Astrocyte (in vitro differentiated cells and primary cell): ENCODE data around the gene KLHL15. TPM values are rescaled to one million over a fixed set of nuclear protein-coding genes. Genes with fewer than 3 reads are reported as not detected.
"Not testable (repeated sequence)": the region's sequence is repeated elsewhere in the genome, so short reads cannot be mapped to it uniquely, and the experiment has no call there.

Experiments
- DNase-seq: peaks from one replicate; pipeline ENCODE4 v3.0.0-alpha.2; 2010; ENCODE audit warnings: low read depth
- FAIRE-seq: peaks from 2 replicates; lab custom pipeline; 2011; peaks lifted over from hg19 to GRCh38; lab: Jason Lieb, UNC
- H2AFZ ChIP-seq: 2 replicates; pipeline ENCODE4 v1.6.0; 2012; ENCODE audit warnings: low read depth, low read length, inconsistent platforms
- H3K27ac ChIP-seq: 2 replicates; pipeline ENCODE4 v1.5.1; 2011; ENCODE audit warnings: low read depth, low read length, inconsistent platforms
- H3K27me3 ChIP-seq: 2 replicates; pipeline ENCODE4 v1.6.0; 2011; ENCODE audit warnings: low read length, inconsistent platforms; ENCODE audit not compliant: insufficient read depth
- H3K36me3 ChIP-seq: 2 replicates; pipeline ENCODE4 v1.5.1; 2011; ENCODE audit warnings: low read length, inconsistent platforms; ENCODE audit not compliant: insufficient read depth
- H3K4me1 ChIP-seq: 2 replicates; pipeline ENCODE4 v1.5.1; 2011; ENCODE audit warnings: low read length, inconsistent platforms; ENCODE audit not compliant: insufficient read depth
- H3K4me2 ChIP-seq: 2 replicates; pipeline ENCODE4 v1.6.0; 2012; ENCODE audit warnings: low read length, inconsistent platforms
- H3K4me3 ChIP-seq: 2 replicates; pipeline ENCODE4 v1.5.1; 2011; ENCODE audit warnings: low read depth, mild to moderate bottlenecking, low read length, inconsistent platforms; ENCODE audit not compliant: insufficient read depth
- H3K79me2 ChIP-seq: 2 replicates; pipeline ENCODE4 v1.6.0; 2012; ENCODE audit warnings: mild to moderate bottlenecking, low read length, inconsistent platforms; ENCODE audit not compliant: insufficient read depth
- H3K9ac ChIP-seq: 2 replicates; pipeline ENCODE4 v1.6.0; 2012; ENCODE audit warnings: mild to moderate bottlenecking, low read length, inconsistent platforms
- H3K9me3 ChIP-seq: 2 replicates; pipeline ENCODE4 v1.5.1; 2012; ENCODE audit warnings: low read depth, mild to moderate bottlenecking, low read length, inconsistent platforms; ENCODE audit not compliant: insufficient read depth
- H4K20me1 ChIP-seq: 2 replicates; pipeline ENCODE4 v1.6.0; 2012; ENCODE audit warnings: low read length, inconsistent platforms; ENCODE audit not compliant: insufficient read depth
- H3K27ac Mint-ChIP-seq: one replicate; pipeline ENCODE4 v1.8.0; 2021; ENCODE audit warnings: mild to moderate bottlenecking, mixed read lengths; ENCODE audit not compliant: unreplicated experiment
- H3K27me3 Mint-ChIP-seq: one replicate; pipeline ENCODE4 v1.8.0; 2021; ENCODE audit warnings: low read depth, mixed read lengths; ENCODE audit not compliant: unreplicated experiment
- H3K36me3 Mint-ChIP-seq: one replicate; pipeline ENCODE4 v1.8.0; 2021; ENCODE audit warnings: low read depth, mixed read lengths; ENCODE audit not compliant: unreplicated experiment
- H3K4me1 Mint-ChIP-seq: one replicate; pipeline ENCODE4 v1.8.0; 2021; ENCODE audit warnings: low read depth, mixed read lengths; ENCODE audit not compliant: unreplicated experiment
- H3K4me3 Mint-ChIP-seq: one replicate; pipeline ENCODE4 v1.8.0; 2021; ENCODE audit warnings: mild to moderate bottlenecking, moderate library complexity, mixed read lengths; ENCODE audit not compliant: unreplicated experiment
- H3K9me3 Mint-ChIP-seq: one replicate; pipeline ENCODE4 v1.8.0; 2021; ENCODE audit warnings: mild to moderate bottlenecking, mixed read lengths; ENCODE audit not compliant: unreplicated experiment
- EZH2 ChIP-seq: IDR thresholded peaks from 2 replicates; pipeline ENCODE4 v1.6.1; 2012; ENCODE audit warnings: mild to moderate bottlenecking, low read length, inconsistent platforms; ENCODE audit not compliant: insufficient read depth
- total RNA-seq: library from RNA; stranded (reverse); gene quantifications from 2 replicates; pipeline ENCODE4 v1.2.1, GENCODE V29; 2021
- TF ChIP-seq, protein P1 (sequence below): IDR thresholded peaks from 2 replicates; pipeline ENCODE4 v1.5.1; 2011; ENCODE audit warnings: low read depth, mild to moderate bottlenecking, inconsistent platforms, low read length, moderate library complexity; ENCODE audit not compliant: insufficient read depth

Gene KLHL15
- total RNA-seq, 1 donor from 2014 or later: 7.5 TPM

DNA sequence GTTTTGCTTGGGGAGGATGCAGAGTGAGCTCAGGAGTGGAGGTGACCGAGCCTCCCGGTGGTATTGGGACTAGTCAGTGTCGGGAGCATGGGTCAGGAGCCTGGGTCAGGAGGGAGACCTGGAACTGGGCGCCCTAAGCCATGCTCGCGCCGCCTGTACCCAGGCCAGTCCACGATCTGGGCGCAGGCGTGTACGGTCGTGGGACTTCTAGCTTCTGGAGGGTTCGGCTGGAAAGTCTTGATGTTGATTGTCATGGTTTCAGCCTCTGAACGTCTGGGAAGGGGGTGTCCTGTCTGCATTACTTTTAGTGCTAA lies 28.0 kb upstream of the KLHL15 start:
- DNase-seq (no peak), FAIRE-seq (peak; percentile 39)
- H3K9me3 ChIP-seq: no peaks in the 10 kb centered on the region
- H3K4me1 ChIP-seq: peaks cover 3% of the 10 kb centered on the region
- Mint-ChIP-seq H3K36me3 (no peaks in the 10 kb centered on the region), H3K4me1 (peaks cover 1% of the 10 kb centered on the region), H3K4me3 (no peak overlapping the region), H3K27me3 (no peaks in the 10 kb centered on the region), H3K27ac (peak overlapping the region; percentile 99), H3K9me3 (no peaks in the 10 kb centered on the region)
- H3K79me2 ChIP-seq: peaks cover 24% of the 10 kb centered on the region
- peaks cover 16% of the 10 kb centered on the region for H3K36me3 ChIP-seq
- no peaks in the 10 kb centered on the region for H3K27me3 ChIP-seq
- H3K4me3 ChIP-seq: no peak overlapping the region
- no peak overlapping the region for H3K9ac ChIP-seq
- TF ChIP-seq EZH2: no peak
- TF ChIP-seq, protein P1, sequence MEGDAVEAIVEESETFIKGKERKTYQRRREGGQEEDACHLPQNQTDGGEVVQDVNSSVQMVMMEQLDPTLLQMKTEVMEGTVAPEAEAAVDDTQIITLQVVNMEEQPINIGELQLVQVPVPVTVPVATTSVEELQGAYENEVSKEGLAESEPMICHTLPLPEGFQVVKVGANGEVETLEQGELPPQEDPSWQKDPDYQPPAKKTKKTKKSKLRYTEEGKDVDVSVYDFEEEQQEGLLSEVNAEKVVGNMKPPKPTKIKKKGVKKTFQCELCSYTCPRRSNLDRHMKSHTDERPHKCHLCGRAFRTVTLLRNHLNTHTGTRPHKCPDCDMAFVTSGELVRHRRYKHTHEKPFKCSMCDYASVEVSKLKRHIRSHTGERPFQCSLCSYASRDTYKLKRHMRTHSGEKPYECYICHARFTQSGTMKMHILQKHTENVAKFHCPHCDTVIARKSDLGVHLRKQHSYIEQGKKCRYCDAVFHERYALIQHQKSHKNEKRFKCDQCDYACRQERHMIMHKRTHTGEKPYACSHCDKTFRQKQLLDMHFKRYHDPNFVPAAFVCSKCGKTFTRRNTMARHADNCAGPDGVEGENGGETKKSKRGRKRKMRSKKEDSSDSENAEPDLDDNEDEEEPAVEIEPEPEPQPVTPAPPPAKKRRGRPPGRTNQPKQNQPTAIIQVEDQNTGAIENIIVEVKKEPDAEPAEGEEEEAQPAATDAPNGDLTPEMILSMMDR: no peak
- peaks cover 16% of the 10 kb centered on the region for H4K20me1 ChIP-seq
- H3K27ac ChIP-seq: peak overlapping the region; percentile 96
- H3K4me2 ChIP-seq: no peak overlapping the region
- H2AFZ ChIP-seq: peak overlapping the region; percentile 82

DNA sequence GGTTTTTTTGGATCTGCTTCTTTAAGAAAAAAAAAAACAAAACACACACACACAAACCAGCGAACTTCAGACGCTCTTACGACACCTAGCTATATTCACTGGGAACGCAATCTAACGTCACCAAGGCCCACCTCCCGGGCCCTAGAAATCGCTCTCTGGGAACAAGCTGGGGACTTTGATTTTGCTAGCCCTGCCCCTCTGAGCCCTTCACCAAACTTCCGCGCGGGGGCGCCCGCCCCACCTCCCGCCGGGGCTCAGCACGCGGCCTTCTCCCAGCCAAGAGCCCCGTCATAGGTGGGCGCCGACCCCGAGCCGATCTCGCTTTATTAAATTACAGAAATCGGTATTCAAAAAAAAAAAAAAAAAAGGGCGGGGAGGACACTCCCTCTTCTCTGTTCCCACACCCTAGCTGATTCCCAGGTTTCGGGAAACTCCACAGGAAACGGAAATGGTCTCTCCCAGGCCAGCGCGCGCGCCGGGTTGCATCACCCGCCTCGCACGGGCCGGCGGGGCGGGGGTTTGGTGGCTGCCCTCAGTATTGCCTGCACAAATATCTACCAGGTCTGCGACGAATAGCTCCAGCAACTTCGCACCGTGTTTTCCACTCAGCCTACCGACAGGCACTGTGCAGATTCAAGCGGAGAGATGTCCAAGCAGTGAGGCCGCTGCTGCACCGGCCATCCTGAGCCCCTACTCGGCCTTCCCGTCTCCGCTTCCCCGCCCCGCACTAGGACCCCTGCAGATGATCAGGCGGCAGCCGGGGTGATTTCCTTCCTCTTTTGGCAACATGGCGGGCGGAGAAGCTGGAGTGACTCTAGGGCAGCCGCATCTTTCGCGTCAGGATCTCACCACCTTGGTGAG lies 27.4 kb upstream of the KLHL15 start, which contains the start of gene EIF2S3:
TSS of gene EIF2S3 (plus strand) at position 775 of the 861 bp plus-strand sequence. CDS start at position 788, 13 bp downstream.
- Mint-ChIP-seq H3K9me3 (no peaks in the 10 kb centered on the region), H3K4me1 (peaks cover 1% of the 10 kb centered on the region), H3K27ac (peak within 1 kb of the TSS; percentile 99), H3K27me3 (no peaks in the 10 kb centered on the region), H3K4me3 (peak within 1 kb of the TSS; percentile 65), H3K36me3 (no peaks in the 10 kb centered on the region)
- Histone ChIP-seq H3K4me1 (peaks cover 3% of the 10 kb centered on the region), H3K27me3 (no peaks in the 10 kb centered on the region), H3K27ac (peak within 1 kb of the TSS; percentile 96), H3K9ac (no peak within 1 kb of the TSS), H4K20me1 (peaks cover 14% of the 10 kb centered on the region), H3K36me3 (peaks cover 12% of the 10 kb centered on the region), H3K4me3 (no peak within 1 kb of the TSS), H3K9me3 (no peaks in the 10 kb centered on the region), H3K4me2 (no peak within 1 kb of the TSS), H2AFZ (peak within 1 kb of the TSS; percentile 82), H3K79me2 (peaks cover 18% of the 10 kb centered on the region)
- TF ChIP-seq, protein P1: peak; percentile 48
- TF ChIP-seq EZH2: no peak
- DNase-seq (peak; percentile 97), FAIRE-seq (peak; percentile 87)

DNA sequence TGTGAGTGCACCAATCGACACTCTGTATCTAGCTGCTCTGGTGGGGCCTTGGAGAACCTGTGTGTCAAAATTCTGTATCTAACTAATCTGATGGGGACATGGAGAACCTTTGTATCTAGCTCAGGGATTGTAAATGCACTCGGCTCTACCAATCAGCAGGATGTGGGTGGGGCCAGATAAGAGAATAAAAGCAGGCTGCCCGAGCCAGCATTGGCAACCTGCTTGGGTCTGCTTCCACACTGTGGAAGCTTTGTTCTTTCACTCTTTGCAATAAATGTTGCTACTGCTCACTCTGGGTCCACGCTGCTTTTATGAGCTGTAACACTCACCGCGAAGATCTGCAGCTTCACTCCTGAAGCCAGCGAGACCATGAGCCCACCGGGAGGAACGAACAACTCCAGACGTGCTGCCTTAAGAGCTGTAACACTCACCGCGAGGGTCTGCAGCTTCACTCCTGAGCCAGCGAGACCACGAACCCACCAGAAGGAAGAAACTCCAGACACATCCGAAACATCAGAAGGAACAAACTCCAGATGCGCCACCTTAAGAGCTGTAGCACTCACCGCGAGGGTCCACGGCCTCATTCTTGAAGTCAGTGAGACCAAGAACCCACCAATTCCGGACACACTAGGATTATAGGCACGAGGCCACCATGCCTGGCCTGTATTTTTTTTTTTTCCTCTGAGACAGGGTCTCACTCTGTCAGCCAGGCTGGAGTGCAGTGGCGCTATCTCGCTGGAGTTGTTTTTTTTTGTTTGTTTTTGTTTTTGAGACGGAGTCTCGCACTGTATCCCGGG lies 23.7 kb upstream of the KLHL15 start:
- H3K79me2 ChIP-seq, H3K27ac ChIP-seq, H3K4me1 ChIP-seq, DNase-seq, H3K36me3 Mint-ChIP-seq, H3K4me2 ChIP-seq, H3K4me3 Mint-ChIP-seq, H2AFZ ChIP-seq, H3K4me3 ChIP-seq, H4K20me1 ChIP-seq, H3K27ac Mint-ChIP-seq, H3K4me1 Mint-ChIP-seq, H3K9me3 Mint-ChIP-seq, H3K27me3 ChIP-seq, H3K9me3 ChIP-seq, H3K27me3 Mint-ChIP-seq, FAIRE-seq, H3K9ac ChIP-seq, H3K36me3 ChIP-seq: not testable (repeated sequence)

DNA sequence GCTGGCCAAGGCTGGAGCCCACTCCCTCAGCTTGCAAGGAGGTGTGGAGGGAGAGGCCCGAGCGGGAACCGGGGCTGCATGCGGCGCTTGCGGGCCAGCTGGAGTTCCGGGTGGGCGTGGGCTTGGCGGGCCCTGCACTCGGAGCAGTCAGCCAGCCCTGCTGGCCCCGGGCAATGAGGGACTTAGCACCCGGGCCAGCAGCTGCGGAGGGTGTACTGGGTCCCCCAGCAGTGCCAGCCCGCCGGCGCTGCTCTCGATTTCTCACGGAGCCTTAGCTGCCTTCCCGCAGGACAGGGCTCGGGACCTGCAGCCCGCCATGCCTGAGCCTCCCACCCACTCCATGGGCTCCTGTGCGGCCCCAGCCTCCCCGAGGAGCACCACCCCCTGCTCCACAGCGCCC lies 22.7 kb upstream of the KLHL15 start:
- H3K9me3 Mint-ChIP-seq, H3K27me3 Mint-ChIP-seq, H3K27me3 ChIP-seq, H3K9me3 ChIP-seq, H2AFZ ChIP-seq, H3K9ac ChIP-seq, H3K4me2 ChIP-seq, H3K4me3 ChIP-seq, FAIRE-seq, H3K27ac Mint-ChIP-seq, H3K36me3 Mint-ChIP-seq, H3K79me2 ChIP-seq, H3K36me3 ChIP-seq, H4K20me1 ChIP-seq, H3K4me1 Mint-ChIP-seq, DNase-seq, H3K27ac ChIP-seq, H3K4me1 ChIP-seq, H3K4me3 Mint-ChIP-seq: not testable (repeated sequence)
